Effector CD8-positive, alpha-beta T cell (primary cell): Measurements from ENCODE around the gene TIGD3.

Source experiments
- DNase-seq: peaks from one replicate; lab custom pipeline; 2025; lab: John Stamatoyannopoulos, UW

The TIGD3 gene

DNA sequence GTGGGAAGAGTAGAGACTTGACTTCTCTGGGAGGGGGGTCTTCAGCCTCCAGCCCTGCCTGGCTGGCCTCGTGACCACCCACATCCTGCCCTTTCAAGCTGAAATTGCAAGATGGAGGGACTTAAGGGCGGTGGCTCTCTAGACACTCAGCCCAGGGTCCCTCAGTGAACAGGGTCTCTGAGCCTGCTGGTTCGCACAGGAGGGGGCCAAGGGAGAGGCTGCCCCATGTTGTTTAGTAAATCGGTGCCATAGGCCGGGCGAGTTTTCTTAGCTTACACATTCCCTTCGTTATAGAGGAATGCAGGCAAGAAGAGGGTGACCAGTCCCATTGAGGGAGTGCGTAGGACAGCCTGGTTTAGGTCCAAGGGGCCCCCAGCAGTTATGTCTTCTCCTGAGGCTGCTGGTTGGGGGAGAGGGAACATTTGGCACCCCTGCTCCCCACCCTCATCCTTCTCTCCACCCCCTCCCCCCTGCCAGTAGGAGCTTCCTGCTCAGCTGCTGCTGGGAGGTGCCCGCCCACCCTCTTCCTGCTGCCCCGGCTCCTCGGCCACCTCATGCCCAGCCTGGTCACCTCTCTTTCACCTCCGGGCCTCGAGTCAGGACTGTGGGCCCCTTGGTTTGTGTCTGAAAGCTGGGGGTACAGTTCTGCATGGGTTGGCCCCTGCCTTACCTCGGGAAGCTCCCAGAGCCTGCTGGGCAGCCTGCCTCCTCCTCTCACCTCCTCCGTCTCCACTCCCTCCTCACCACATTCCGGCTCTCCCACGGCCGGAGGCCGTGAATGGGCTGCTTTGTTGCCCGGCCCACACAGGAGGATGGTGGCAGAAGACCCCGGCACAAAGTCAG is 35.8 kb downstream of the TIGD3 start:
- DNase-seq: no peak

GRCh38 chr11:65390996-65391395 is 36.4 kb downstream of the TIGD3 start:
- no peak for DNase-seq

- DNase-seq: no peak
These were observed 37.8 kb downstream of the TIGD3 start for GRCh38 chr11:65392186-65392829.

- no peak for DNase-seq
These were observed 38.3 kb downstream of the TIGD3 start for GRCh38 chr11:65392899-65393298.

DNA sequence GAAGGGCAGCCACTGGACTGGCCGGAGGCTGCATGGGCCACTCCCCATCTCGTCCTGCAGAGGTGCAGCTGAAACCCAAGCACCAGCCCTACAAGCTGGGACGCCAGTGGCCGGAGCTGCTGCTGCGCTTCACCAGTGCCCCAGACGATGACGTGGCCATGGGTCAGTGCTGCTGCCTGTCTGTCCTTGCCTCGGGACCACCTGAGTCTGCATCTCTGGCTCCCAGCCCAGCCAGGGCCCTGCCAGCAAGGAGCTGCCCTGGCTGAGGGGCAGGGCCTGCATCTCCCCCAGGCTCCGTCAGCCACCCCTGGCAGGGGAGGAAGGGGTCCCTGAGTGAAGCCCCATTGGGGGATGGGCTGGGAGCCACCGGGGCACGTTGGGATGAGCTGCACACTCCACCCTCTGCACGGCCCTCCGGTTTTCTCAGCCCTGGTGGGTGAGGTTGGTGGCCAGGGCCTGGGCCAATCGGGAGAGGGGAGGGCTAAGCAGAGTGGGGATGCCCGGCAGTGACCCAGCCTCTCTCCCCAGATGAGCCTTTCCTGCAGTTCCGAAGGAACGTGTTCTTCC is 39.0 kb downstream of the TIGD3 start:
- DNase-seq: no peak

GRCh38 chr11:65394125-65394536 is 39.6 kb downstream of the TIGD3 start:
- no peak for DNase-seq

DNA sequence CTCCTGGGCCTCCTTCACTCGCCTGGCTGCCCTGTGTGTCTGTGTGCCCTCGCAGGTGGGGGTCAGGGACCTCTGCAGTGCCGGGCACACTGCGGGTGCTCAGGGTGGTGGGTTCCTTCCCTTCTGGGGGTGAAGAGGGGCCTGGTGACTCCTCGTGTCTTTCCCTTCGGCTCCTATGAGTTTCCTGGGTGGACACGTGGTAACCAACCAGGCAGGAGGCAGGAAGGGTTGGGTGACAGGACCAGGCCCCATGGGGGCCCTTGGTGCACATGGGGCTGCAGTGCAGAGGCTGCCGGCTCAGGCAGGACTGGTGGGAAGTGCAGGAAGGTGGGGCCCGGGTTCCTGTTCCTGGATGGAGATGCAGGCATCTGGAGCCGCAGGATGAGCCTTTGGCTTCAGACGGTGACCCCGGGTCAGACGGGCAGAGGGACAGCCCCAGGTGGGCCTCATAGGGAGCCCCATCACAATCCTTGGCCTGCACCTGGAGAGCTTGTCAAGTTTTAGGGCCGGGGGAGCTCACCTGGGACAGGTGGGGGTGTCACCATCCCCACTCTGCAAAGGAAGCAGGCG is 41.5 kb downstream of the TIGD3 start:
- no peak for DNase-seq

DNA sequence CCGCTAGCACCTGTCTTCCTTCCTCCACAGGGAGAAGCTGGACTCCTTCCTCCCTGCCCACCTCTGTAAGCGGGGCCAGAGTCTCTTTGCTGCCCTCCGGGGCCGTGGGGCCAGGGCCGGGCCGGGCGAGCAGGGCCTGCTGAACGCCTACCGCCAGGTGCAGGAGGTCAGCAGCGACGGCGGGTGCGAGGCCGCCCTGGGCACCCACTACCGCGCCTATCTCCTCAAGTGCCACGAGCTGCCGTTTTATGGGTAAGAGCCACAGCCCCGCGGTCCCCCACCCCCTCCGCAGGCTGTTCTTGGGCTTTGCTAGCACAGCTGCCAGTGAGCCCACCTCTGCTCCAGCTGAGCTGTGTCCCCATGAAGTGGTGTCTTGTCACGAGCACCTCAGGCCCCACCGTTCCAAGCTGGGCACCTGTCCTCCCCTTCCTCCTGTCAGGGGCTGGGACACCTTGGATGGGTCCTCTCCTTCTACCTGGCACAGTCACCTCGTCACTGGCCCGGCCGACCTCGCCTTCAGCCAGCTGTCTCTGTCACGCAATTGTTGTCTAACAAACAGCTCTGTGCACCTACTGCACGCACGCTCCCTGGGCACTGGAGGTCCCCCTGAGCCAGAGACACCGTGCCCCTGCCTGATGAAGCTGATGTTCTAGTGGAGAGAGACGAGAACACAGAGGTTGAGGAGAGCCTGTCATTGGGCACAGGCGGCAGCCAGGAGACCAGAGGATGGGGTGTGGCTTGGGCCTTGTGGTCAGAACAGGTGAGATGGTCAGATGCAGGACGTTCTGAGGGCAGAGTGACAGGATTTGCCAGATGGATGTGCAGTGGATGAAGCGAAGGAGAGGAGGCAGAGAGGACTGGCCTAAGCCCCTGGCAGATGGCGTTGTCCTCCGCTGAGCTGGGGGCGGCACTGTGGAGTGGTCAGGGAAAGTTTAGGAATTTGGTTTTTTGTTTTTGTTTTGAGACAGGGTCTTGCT is 42.5 kb downstream of the TIGD3 start:
- DNase-seq: no peak

DNA sequence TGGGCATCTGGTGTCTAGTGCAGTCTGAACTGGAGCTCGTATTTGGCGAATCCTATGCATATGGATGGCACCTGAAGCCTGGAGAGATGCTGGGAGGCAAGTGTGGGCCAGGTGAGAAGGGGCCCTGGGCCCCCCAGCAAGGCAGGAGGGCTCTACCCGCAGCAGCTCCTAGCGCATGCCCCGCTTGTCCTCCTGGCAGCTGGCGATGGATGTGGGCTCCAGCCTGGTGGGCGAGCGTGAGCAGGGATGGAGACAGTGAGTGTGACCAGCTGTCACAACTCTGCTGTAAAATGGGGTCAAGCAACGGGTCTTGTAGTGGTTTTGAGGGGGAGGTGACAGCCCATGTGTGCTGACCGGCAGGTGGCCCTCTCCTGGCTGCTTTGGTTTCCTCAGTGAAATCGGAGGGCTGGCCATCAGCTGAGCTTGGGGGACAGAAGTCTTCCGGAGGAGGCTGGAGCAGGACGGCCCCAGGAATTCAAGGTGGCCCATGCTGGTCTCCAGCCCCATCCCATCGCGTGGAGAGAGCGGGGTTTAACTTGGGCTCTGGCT is 43.9 kb downstream of the TIGD3 start:
- no peak for DNase-seq

DNA sequence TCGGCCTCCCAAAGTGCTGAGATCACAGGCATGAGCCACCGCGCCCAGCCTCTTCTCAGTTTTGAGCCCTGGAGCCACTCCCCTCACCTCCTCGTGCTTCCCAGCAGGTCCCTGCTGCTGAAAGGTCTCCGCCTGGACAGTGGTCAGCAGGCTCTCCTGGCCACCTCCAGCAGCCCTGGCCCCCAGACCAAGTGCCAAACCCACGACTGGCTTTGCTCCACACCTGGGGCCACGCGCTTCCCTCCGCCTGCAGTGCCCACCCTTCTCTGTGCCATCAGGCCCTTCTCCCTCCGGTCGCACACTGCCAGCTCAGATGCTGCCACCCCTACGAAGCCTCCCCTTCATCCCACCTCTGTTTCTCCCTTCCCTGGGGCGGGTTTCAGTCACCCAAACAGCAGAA is 44.7 kb downstream of the TIGD3 start:
- DNase-seq: no peak

GRCh38 chr11:65399845-65400244 is 45.3 kb downstream of the TIGD3 start:
- no peak for DNase-seq

DNA sequence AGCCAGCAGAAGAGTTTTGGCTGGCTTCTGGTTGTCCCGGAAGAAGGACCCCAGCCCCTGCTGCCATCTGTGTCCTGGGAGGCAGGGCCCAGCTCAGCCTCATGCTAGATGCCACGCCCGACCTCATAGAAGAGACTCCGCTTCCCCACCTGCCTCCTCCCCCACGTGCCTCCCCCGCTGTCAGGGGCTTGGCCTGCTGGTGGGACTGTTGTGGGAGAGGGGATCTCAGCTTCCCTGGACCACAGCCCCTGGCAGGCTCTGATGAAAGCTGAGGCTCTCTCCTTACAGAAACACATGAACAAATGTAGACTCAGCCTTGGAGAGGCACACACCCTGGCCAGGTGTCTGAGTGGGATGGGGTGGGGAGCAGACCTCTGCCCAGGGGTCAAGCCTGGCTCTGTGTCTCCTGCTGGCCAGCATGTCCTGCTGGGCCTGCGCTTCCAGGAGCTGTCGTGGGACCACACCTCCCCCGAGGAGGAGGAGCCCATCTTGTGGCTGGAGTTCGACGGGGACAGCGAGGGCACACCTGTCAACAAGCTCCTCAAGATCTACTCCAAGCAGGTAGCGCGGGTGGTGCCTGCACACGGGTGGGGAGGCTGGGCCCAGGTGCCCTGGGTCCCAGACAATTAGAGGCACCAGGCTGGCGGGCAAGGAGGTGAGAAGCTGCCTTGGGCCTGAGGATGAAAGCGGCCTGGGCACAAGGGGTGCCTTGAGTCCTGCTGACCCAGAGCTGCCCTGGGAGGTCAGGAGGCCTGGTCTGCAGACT is 45.9 kb downstream of the TIGD3 start:
- no peak for DNase-seq

DNA sequence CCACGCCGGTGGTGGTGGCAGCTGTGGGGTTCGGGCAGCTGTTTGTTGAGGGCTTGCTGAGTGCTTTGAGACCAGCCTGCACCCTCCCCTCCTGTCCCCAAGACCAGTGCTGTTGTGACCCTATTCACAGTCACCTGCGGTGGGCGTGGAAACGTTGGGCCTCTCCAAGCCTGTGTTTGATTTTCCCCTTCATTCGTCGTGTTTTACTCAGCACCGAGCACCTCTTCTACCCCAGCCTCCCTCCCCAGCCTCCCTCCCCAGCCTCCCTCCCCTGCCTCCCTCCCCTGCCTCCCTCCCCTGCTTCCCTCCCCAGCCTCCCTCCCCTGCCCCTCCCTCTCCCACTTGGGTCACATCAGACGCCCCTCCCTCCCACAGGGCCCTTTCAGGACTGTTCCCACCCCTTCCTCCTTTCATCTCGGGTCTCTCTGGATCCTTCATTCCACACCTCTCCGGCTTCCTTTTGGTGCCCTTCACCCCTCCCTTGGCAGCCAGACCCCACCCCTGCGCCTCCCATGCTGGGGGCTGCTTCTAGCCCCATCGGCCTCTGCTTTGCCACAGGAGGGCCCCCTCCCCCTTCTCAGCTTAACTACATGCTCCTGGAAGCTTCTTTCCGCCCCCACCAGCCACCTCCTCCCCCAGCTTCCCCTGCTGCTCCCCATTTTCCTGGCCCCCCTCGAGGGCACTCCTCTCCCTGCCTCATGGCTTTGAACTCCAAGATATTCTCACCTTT is 46.7 kb downstream of the TIGD3 start:
- no peak for DNase-seq

DNA sequence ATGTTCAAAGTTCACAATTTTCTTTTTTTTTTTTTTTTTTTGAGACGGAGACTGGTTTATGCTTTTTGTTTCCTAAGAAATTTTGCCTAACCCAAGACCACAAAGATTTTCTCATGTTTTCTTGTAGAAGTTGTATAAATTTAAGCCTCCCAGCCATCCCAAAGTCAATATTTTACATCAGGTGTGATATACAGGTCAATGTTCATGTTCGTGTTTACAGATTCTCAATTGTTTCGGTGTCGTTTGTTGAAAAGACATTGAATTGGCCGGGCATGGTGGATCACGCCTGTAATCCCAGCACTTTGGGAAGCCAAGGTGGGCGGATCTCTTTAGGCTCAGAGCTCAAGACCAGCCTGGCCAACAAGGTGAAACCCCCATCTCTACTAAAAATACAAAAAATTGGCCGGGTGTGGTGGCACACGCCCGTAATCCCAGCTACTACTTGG is 47.3 kb downstream of the TIGD3 start:
- DNase-seq: no peak

GRCh38 chr11:65402790-65403189 is 48.2 kb downstream of the TIGD3 start:
- DNase-seq: no peak

GRCh38 chr11:65403607-65404121 is 49.1 kb downstream of the TIGD3 start:
- DNase-seq: no peak

GRCh38 chr11:65404210-65404609 is 49.7 kb downstream of the TIGD3 start:
- no peak for DNase-seq

DNA sequence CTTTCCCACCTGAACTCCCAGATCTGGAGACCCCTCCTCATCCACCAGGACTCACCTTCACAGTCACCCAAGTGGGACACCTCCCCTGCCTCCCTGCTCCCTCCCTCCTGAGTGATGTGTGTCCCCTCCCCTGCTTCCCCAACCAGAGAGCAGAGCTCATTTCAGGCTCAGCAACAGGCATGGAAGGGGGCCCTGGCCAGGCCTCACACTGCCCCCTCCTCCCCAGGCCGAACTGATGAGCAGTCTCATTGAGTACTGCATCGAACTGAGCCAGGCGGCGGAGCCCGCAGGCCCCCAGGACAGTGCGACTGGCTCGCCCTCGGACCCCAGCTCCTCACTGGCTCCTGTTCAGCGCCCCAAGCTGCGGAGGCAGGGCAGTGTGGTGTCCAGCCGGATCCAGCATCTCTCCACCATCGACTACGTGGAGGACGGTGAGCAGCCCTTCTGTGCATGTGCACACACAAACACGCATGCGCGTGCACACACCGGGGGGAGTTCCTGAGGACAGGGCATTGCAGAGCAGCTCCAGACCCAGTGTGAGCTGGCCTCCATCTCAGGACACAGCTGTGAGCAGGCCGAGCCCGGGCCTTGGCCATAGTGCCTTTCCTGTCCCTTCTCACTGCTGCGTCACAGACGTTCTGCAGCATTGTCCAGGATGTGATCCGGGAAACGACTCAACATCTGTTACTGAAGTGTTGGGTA is 50.2 kb downstream of the TIGD3 start:
- no peak for DNase-seq
